PFSK-1 (cell line): ENCODE results near the gene CD82.

Experiments used
- POLR2AphosphoS5 ChIP-seq: IDR thresholded peaks from 2 replicates; pipeline ENCODE4 v1.6.1; 2012; ENCODE audit warnings: low read depth, mild to moderate bottlenecking, control low read depth, low read length, moderate library complexity
- REST ChIP-seq, 2 experiments: IDR thresholded peaks; 2 replicates each; pipeline versions ENCODE4 v1.6.1 to v1.8.0; 2011 to 2012; ENCODE audit warnings: low read depth in 2 of 2, low read length in 2 of 2, control low read depth in 1 of 2, inconsistent platforms in 1 of 2, mild to moderate bottlenecking in 1 of 2, moderate library complexity in 1 of 2; ENCODE audit not compliant: insufficient read depth in 1 of 2
- SIN3A ChIP-seq: IDR thresholded peaks from 2 replicates; pipeline ENCODE4 v1.6.1; 2012; ENCODE audit warnings: mild to moderate bottlenecking, low read length, moderate library complexity, borderline replicate concordance; ENCODE audit not compliant: insufficient read depth
- TAF1 ChIP-seq: IDR thresholded peaks from 2 replicates; pipeline ENCODE4 v1.6.1; 2012; ENCODE audit warnings: low read length, control low read depth, borderline replicate concordance; ENCODE audit not compliant: insufficient read depth

- TF ChIP-seq TAF1 = no peak
- TF ChIP-seq REST (IDR thresholded peaks at IDR 0.05; ENCODE audit: insufficient read depth in 1 of 2, low read depth in 2 of 2, low read length in 2 of 2) = no peak
- TF ChIP-seq POLR2AphosphoS5 = no peak
- no peak for TF ChIP-seq SIN3A
Measured at GRCh38 chr11:44621140-44621681, 55.7 kb downstream of the CD82 start.
